IgD-negative memory B cell (primary cell): ENCODE results near the gene TAS1R1. TPM values are rescaled to one million over a fixed set of nuclear protein-coding genes. Genes with fewer than 3 reads are reported as not detected.

ENCODE experiments used
- polyA plus RNA-seq: library from polyadenylated mRNA; unstranded; fragments of 300-500 nt; fragmentation: Illumina TruSeq; gene quantifications from one replicate; pipeline ENCODE4 v1.2.3, GENCODE V29; 2021

The TAS1R1 gene
- polyA plus RNA-seq, 1 donor from 2014 or later: not detected

Other genes with a start within 250 kb of the TAS1R1 start
- 3.8 TPM for gene ACOT7, start 161.5 kb upstream of the TAS1R1 start, polyA plus RNA-seq
- not detected for gene HES2, start 135.4 kb upstream of the TAS1R1 start, polyA plus RNA-seq
- gene ESPN, start 130.5 kb upstream of the TAS1R1 start, polyA plus RNA-seq: not detected
- gene TNFRSF25, start 89.1 kb upstream of the TAS1R1 start, polyA plus RNA-seq: 2.3 TPM
- gene PLEKHG5, start 63.6 kb upstream of the TAS1R1 start, polyA plus RNA-seq: not detected
- 18.1 TPM for gene NOL9, start 794 bp upstream of the TAS1R1 start, polyA plus RNA-seq
- gene ZBTB48, start 24.7 kb downstream of the TAS1R1 start, polyA plus RNA-seq: 21.4 TPM
- 12.1 TPM for gene KLHL21, start 47.6 kb downstream of the TAS1R1 start, polyA plus RNA-seq
- 5.3 TPM for gene PHF13, start 58.4 kb downstream of the TAS1R1 start, polyA plus RNA-seq
- gene THAP3, start 69.6 kb downstream of the TAS1R1 start, polyA plus RNA-seq: 28.4 TPM
- gene DNAJC11, start 146.5 kb downstream of the TAS1R1 start, polyA plus RNA-seq: 25.9 TPM
- gene CAMTA1, start 230.1 kb downstream of the TAS1R1 start, polyA plus RNA-seq: 79.0 TPM